ENCODE data around the gene FAM133A.

DNA sequence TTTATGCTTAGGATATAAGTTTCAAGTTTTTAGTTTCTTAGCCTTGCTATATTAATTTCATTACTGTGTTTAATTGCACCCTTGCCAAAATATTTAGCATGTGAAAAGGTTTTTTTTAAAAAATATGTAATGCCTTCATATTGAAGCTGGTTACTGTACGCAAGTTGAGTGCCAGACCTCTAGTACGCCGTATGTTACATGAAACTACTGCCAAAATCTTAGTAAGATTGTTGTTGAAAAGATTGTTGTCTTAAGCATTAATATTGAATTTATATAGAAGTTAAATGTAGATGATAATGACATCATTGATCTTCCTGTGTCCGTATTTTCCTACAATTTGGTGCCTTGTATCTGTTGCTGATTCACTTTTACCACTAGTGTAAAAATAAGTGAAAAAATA lies 37.1 kb downstream of the FAM133A start:
- TF ChIP-seq CTCF (IDR thresholded peaks at IDR 0.05; ENCODE audit: poor library complexity) = no peak
- TF ChIP-seq EZH2 (IDR thresholded peaks at IDR 0.05; ENCODE audit: borderline replicate concordance) = no peak
